K562 (cell line): ENCODE data around the gene UPK2. TPM values are rescaled to one million over a fixed set of nuclear protein-coding genes. Genes with fewer than 3 reads are reported as not detected.
A peak's percentile ranks its signal among the peaks of the same experiment; 100 is the strongest.

Experiments
- ATAC-seq: fragments of 200-7000 bp; cut with Tn5 transposase; 3 replicates; pipeline ENCODE4 v1.9.1; 2020; ENCODE audit warnings: moderate library complexity
- BruUV-seq: library from RNA; stranded (reverse); fragments of 400-500 nt; replicated peaks from 2 replicates; lab custom pipeline; 2021; lab: Mats Ljungman, UMichigan
- CTCF ChIA-PET: fragments of 300-600 bp; formaldehyde crosslinking; extraction: SDS; loops from one replicate; lab custom pipeline; 2021; ENCODE audit warnings: low intra/inter-chr PET ratio; lab: Yijun Ruan, JAX
- POLR2A ChIA-PET: fragments of 300-600, 350-650 bp; sonication (Branson Sonifier 250); formaldehyde crosslinking; extraction: SDS; loops from one replicate; lab custom pipeline; 2021; ENCODE audit warnings: antibody characterized with exemption, inconsistent platforms; lab: Yijun Ruan, JAX
- DNase-seq, 4 experiments: peaks; one replicate each; pipeline versions ENCODE4 v3.0.0 to v3.0.0-alpha.2; 2011 to 2018; ENCODE audit warnings: low spot score in 3 of 4, mixed read lengths in 3 of 4; ENCODE audit errors: extremely low read depth in 1 of 4
- FAIRE-seq: peaks from 2 replicates; lab custom pipeline; 2011; peaks lifted over from hg19 to GRCh38; lab: Jason Lieb, UNC
- H2AFZ ChIP-seq: 2 replicates; pipeline ENCODE4 v1.6.0; 2011; ENCODE audit warnings: low read depth, low read length, control low read depth, inconsistent platforms
- H3K27ac ChIP-seq: fragments of 200-600 bp; 3 replicates; pipeline ENCODE4 v1.8.0; 2011; ENCODE audit warnings: low read depth, mild to moderate bottlenecking, control low read depth, inconsistent platforms, low read length, moderate library complexity, mixed read lengths; ENCODE audit errors: extremely low read depth
- H3K27me3 ChIP-seq, 2 experiments: fragments of 300-600 bp in 1 of 2; 2 replicates in 1 of 2; 3 replicates in 1 of 2; pipeline versions ENCODE4 v1.6.0 to v1.8.0; 2011; ENCODE audit warnings: inconsistent platforms in 2 of 2, low read length in 2 of 2, mild to moderate bottlenecking in 1 of 2, mixed read lengths in 1 of 2, moderate library complexity in 1 of 2; ENCODE audit not compliant: control insufficient read depth in 2 of 2, insufficient read depth in 2 of 2
- H3K36me3 ChIP-seq: fragments of 300-600 bp; 3 replicates; pipeline ENCODE4 v1.8.0; 2011; ENCODE audit warnings: mild to moderate bottlenecking, low read length, inconsistent platforms; ENCODE audit not compliant: control insufficient read depth, insufficient read depth
- H3K4me1 ChIP-seq, 2 experiments: fragments of 200-600 bp in 1 of 2; replicated peaks in 1 of 2; 2 replicates in 1 of 2; 3 replicates in 1 of 2; pipeline versions ENCODE4 v1.5.1 to v1.8.0; 2011; ENCODE audit warnings: inconsistent platforms in 2 of 2, low read length in 2 of 2, mild to moderate bottlenecking in 1 of 2, mixed read lengths in 1 of 2, moderate library complexity in 1 of 2; ENCODE audit not compliant: control insufficient read depth in 2 of 2, insufficient read depth in 2 of 2
- H3K4me2 ChIP-seq: 2 replicates; pipeline ENCODE4 v1.6.1; 2011; ENCODE audit warnings: low read length, control low read depth, inconsistent platforms, mixed read lengths; ENCODE audit not compliant: insufficient read depth
- H3K4me3 ChIP-seq: fragments of 200-600 bp; sonication (generic), shearing (Covaris generic); 2 replicates; pipeline ENCODE4 v1.5.1; 2016; ENCODE audit warnings: control low read depth, inconsistent platforms
- H3K79me2 ChIP-seq: fragments of 200-600 bp; 3 replicates; pipeline ENCODE4 v1.8.0; 2011; ENCODE audit warnings: low read length, inconsistent platforms; ENCODE audit not compliant: control insufficient read depth, insufficient read depth
- H3K9ac ChIP-seq, 2 experiments: 2 replicates each; pipeline versions ENCODE4 v1.6.0 to v1.6.1; 2011; ENCODE audit warnings: low read depth in 2 of 2, low read length in 2 of 2, control low read depth in 1 of 2, inconsistent platforms in 1 of 2, mild to moderate bottlenecking in 1 of 2, mixed read lengths in 1 of 2; ENCODE audit not compliant: insufficient read depth in 1 of 2
- H3K9me1 ChIP-seq: one replicate; pipeline ENCODE4 v1.6.0; 2011; ENCODE audit warnings: inconsistent platforms, mild to moderate bottlenecking, low read length, moderate library complexity; ENCODE audit not compliant: control insufficient read depth, insufficient read depth
- H3K9me3 ChIP-seq: replicated peaks from 2 replicates; pipeline ENCODE4 v1.5.1; 2011; ENCODE audit warnings: low read depth, low read length, inconsistent platforms; ENCODE audit not compliant: control insufficient read depth, insufficient read depth
- H4K20me1 ChIP-seq: replicated peaks from 2 replicates; pipeline ENCODE4 v1.6.1; 2011; ENCODE audit warnings: low read length, inconsistent platforms, mixed read lengths; ENCODE audit not compliant: control insufficient read depth, insufficient read depth
- C11orf30 ChIP-seq: fragments of 450-650 bp; IDR thresholded peaks from 2 replicates; pipeline ENCODE4 v1.6.1; 2016; ENCODE audit warnings: low read depth, mild to moderate bottlenecking
- CREB1 ChIP-seq, 2 experiments: sonication (generic) in 1 of 2; formaldehyde crosslinking in 1 of 2; IDR thresholded peaks; 2 replicates each; pipeline versions ENCODE4 v1.6.1 to v1.8.0; 2012 to 2022; ENCODE audit warnings: inconsistent platforms in 1 of 2, mild to moderate bottlenecking in 1 of 2, missing genetic modification reagents in 1 of 2, moderate library complexity in 1 of 2
- FOXA1 ChIP-seq: fragments of 450-650 bp; IDR thresholded peaks from 2 replicates; pipeline ENCODE4 v1.6.1; 2016; ENCODE audit warnings: mild to moderate bottlenecking, borderline replicate concordance
- GATAD2B ChIP-seq: fragments of 450-650 bp; IDR thresholded peaks from 2 replicates; pipeline ENCODE4 v1.6.1; 2017; ENCODE audit warnings: mild to moderate bottlenecking, borderline replicate concordance
- HDAC3 ChIP-seq: fragments of 450-650 bp; IDR thresholded peaks from 2 replicates; pipeline ENCODE4 v1.6.1; 2018; ENCODE audit warnings: borderline replicate concordance, mild to moderate bottlenecking, moderate library complexity; ENCODE audit not compliant: partially characterized antibody
- ILK ChIP-seq: fragments of 450-650 bp; IDR thresholded peaks from 2 replicates; pipeline ENCODE4 v1.6.1; 2016; ENCODE audit warnings: missing genetic modification characterization, low read depth, mild to moderate bottlenecking, missing compliant biosample characterization, moderate library complexity, borderline replicate concordance
- KDM4B ChIP-seq, 2 experiments: fragments of 450-650 bp in 1 of 2; sonication (generic) in 1 of 2; IDR thresholded peaks; 2 replicates each; pipeline ENCODE4 v1.6.1; 2016 to 2017; ENCODE audit warnings: borderline replicate concordance in 2 of 2, antibody characterized with exemption in 1 of 2, low read depth in 1 of 2, mild to moderate bottlenecking in 1 of 2
- MAFF ChIP-seq: IDR thresholded peaks from 2 replicates; pipeline ENCODE4 v1.6.1; 2012; ENCODE audit warnings: low read length, improper control_type of control experiment
- MAFG ChIP-seq: fragments of 450-650 bp; conservative IDR thresholded peaks from 2 replicates; pipeline ENCODE4 v1.6.1; 2016; ENCODE audit warnings: missing genetic modification characterization, missing compliant biosample characterization
- SLC30A9 ChIP-seq: fragments of 250-450 bp; sonication (Bioruptor Pico); IDR thresholded peaks from 2 replicates; pipeline ENCODE4 v1.8.0; 2022; ENCODE audit warnings: mild to moderate bottlenecking, moderate library complexity
- ZNF316 ChIP-seq: fragments of 450-650 bp; IDR thresholded peaks from 2 replicates; pipeline ENCODE4 v1.6.1; 2016
- WGBS: fragments of 100-300 bp; shearing (Covaris generic); methylation state at CpG from one replicate; pipeline ENCODE4 v1.1.6; 2016; ENCODE audit warnings: low coverage, mixed read lengths; ENCODE audit not compliant: insufficient coverage; ENCODE audit errors: missing lambda C conversion rate; 5-methylcytosine and 5-hydroxymethylcytosine counted together
- in situ Hi-C: fragments of 300-500 bp; cut with MboI; formaldehyde crosslinking; loops from 4 replicates; pipeline ENCODE4 v1.15.0; 2018; ENCODE audit warnings: inconsistent platforms, mixed read lengths
- intact Hi-C: fragments of 100-400 bp; cut with micrococcal nuclease; formaldehyde crosslinking; loops from 2 replicates; pipeline ENCODE4 v1.14.2; 2022
- polyA plus RNA-seq, 8 experiments: library from polyadenylated mRNA; depleted of rRNA in 4 of 8; stranded (reverse) in 5 of 8; unstranded in 3 of 8; fragments of >200 nt; fragmentation: Nextera tagmentation in 2 of 8; fragmentation: Illumina TruSeq in 1 of 8; extraction: Ambion mirVana in 2 of 8; extraction: Trizol in 1 of 8; gene quantifications; 2 replicates each; pipeline versions ENCODE4 v1.2.1 to v1.2.3, GENCODE V29; 2011 to 2014; ENCODE audit warnings: inconsistent platforms in 1 of 8, missing spikeins in 1 of 8
- total RNA-seq, 7 experiments: library from RNA; depleted of rRNA in 6 of 7; stranded (reverse); fragments of >200 nt in 6 of 7; fragmentation: Illumina TruSeq in 2 of 7; extraction: Trizol in 2 of 7; gene quantifications; 2 replicates each; pipeline versions ENCODE4 v1.2.1 to v1.2.3, GENCODE V29; 2011 to 2021; ENCODE audit warnings: low replicate concordance in 1 of 7
- TF ChIP-seq, protein P1 (sequence below): fragments of 450-650 bp; formaldehyde crosslinking; IDR thresholded peaks from 2 replicates; pipeline ENCODE4 v1.4.0; 2020; ENCODE audit warnings: mild to moderate bottlenecking
- TF ChIP-seq, protein P2 (sequence below): fragments of 250-450 bp; sonication (Bioruptor Pico); IDR thresholded peaks from 2 replicates; pipeline ENCODE4 v1.5.0; 2020; ENCODE audit warnings: mild to moderate bottlenecking, borderline replicate concordance

UPK2 gene
- total and polyA plus RNA-seq, 9 of the 15 experiments (the other 6 are each of a cell fraction or from before 2014, with no cell fraction given) = not detected

DNA sequence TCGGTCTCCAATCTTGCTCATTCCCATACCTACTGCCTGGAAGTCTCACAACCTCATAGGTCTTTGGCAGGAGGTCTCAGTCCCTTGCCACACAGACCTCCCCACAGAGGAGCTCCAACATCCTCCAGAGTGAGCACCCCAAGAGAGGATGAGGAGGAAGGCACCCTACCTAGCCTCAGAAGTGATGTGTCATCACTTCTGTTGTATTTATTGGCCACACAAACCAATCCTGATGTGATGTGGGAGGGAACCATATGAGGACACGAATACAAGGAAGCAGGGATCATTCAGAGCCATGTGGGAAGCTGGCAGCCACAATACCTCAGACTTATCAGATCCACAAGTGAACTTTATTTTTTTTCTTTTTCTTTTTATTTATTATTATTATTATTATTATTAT lies 9.0 kb upstream of the UPK2 start:
- no peak overlapping the region for H3K27ac ChIP-seq
- POLR2A ChIA-PET = interaction anchor here (0.6 kb wide), 1 partner anchor 391 kb away, joined by 3 read pairs; no protein-coding TSS in a partner anchor
- H3K9ac ChIP-seq = no peak overlapping the region
- H3K4me1 ChIP-seq = no peaks in the 10 kb centered on the region
- CTCF ChIA-PET = interaction anchor here (0.6 kb wide), 1 partner anchor 534 kb away, joined by 3 read pairs; no protein-coding TSS in a partner anchor
- TF ChIP-seq SLC30A9 (no peak), MAFF (peak; percentile 47), MAFG (0 out of 2 replicates have a peak, but pooled peaks have one; percentile 12), FOXA1 (no peak), C11orf30 (0 out of 2 replicates have a peak, but pooled peaks have one; percentile 29), ZNF316 (peak; percentile 62; the same call in 1 of the 2 replicates)
- no TSS peak for BruUV-seq
- intact Hi-C loops = no loop called here
- 0% methylated on average over 2 of the region's 2 CpGs for WGBS
- in situ Hi-C loops = no loop called here
- H3K4me3 ChIP-seq = no peak overlapping the region
- H3K79me2 ChIP-seq = no peaks in the 10 kb centered on the region
- no peaks in the 10 kb centered on the region for H3K36me3 ChIP-seq
- FAIRE-seq (no peak), ATAC-seq (no peak), DNase-seq (no peak)
- H3K9me3 ChIP-seq = no peaks in the 10 kb centered on the region
- H4K20me1 ChIP-seq = no peaks in the 10 kb centered on the region
- peaks cover 10 to 30% of the 10 kb centered on the region in 2 experiments; a peak in 4 of 5 replicates for H3K27me3 ChIP-seq
- no peak overlapping the region for H3K4me2 ChIP-seq
- H2AFZ ChIP-seq = no peak overlapping the region
- no peaks in the 10 kb centered on the region for H3K9me1 ChIP-seq

DNA sequence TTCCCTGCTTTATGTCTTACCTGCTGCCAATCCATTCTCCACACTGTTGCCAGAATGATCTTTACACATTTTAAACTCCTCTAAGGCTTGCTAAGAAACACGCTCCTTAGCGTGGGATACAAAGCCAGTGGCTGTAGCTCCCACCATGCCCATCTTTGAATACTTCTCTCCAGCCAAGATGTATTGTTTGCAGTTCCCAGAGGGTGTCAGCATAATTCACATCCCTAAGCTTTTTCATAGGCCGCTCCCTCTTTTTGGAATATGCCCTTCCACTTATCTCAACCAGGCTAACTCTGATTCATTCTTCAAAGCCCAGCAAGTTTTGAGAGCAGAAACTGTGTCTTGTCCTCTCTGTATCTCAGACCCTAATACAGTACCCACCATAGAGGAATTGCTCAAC lies 8.1 kb upstream of the UPK2 start:
- Histone ChIP-seq H3K4me2 (no peak overlapping the region), H3K4me1 (no peaks in the 10 kb centered on the region), H3K4me3 (no peak overlapping the region), H3K27me3 (peaks cover 10 to 30% of the 10 kb centered on the region in 2 experiments; a peak in 4 of 5 replicates), H3K9ac (no peak overlapping the region), H3K9me1 (no peaks in the 10 kb centered on the region), H2AFZ (no peak overlapping the region), H3K36me3 (no peaks in the 10 kb centered on the region), H3K9me3 (no peaks in the 10 kb centered on the region), H4K20me1 (no peaks in the 10 kb centered on the region), H3K79me2 (no peaks in the 10 kb centered on the region), H3K27ac (no peak overlapping the region)
- ChIA-PET CTCF (interaction anchor here (0.6 kb wide), 1 partner anchor 534 kb away, joined by 3 read pairs; no protein-coding TSS in a partner anchor), POLR2A (interaction anchor here (0.7 kb wide), 1 partner anchor 33 kb away, joined by 3 read pairs; no protein-coding TSS in a partner anchor)
- ATAC-seq = no peak
- DNase-seq = no peak
- FAIRE-seq = no peak
- in situ Hi-C loops = no loop called here
- no TSS peak for BruUV-seq
- intact Hi-C loops = no loop called here
- 2% methylated on average over 3 of the region's 3 CpGs for WGBS
- no peak for TF ChIP-seq ILK (tag)
- no peak for TF ChIP-seq KDM4B (IDR thresholded peaks at IDR 0.05; ENCODE audit: borderline replicate concordance in 2 of 2, low read depth in 1 of 2)
- no peak for TF ChIP-seq HDAC3
- TF ChIP-seq CREB1 (IDR thresholded peaks at IDR 0.05) = no peak
- TF ChIP-seq CREB1 (CRISPR knock-in tag; IDR thresholded peaks at IDR 0.05) = no peak
- TF ChIP-seq, protein P1, sequence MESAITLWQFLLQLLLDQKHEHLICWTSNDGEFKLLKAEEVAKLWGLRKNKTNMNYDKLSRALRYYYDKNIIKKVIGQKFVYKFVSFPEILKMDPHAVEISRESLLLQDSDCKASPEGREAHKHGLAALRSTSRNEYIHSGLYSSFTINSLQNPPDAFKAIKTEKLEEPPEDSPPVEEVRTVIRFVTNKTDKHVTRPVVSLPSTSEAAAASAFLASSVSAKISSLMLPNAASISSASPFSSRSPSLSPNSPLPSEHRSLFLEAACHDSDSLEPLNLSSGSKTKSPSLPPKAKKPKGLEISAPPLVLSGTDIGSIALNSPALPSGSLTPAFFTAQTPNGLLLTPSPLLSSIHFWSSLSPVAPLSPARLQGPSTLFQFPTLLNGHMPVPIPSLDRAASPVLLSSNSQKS (CRISPR knock-in tag) = no peak
- TF ChIP-seq GATAD2B = no peak
- TF ChIP-seq, protein P2, sequence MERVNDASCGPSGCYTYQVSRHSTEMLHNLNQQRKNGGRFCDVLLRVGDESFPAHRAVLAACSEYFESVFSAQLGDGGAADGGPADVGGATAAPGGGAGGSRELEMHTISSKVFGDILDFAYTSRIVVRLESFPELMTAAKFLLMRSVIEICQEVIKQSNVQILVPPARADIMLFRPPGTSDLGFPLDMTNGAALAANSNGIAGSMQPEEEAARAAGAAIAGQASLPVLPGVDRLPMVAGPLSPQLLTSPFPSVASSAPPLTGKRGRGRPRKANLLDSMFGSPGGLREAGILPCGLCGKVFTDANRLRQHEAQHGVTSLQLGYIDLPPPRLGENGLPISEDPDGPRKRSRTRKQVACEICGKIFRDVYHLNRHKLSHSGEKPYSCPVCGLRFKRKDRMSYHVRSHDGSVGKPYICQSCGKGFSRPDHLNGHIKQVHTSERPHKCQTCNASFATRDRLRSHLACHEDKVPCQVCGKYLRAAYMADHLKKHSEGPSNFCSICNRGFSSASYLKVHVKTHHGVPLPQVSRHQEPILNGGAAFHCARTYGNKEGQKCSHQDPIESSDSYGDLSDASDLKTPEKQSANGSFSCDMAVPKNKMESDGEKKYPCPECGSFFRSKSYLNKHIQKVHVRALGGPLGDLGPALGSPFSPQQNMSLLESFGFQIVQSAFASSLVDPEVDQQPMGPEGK (CRISPR knock-in tag) = no peak
